Right lobe of liver (tissue), 6 donors: ENCODE data around the gene REM1. TPM values are rescaled to one million over a fixed set of nuclear protein-coding genes. Genes with fewer than 3 reads are reported as not detected.
A peak's percentile ranks its signal among the peaks of the same experiment; 100 is the strongest.

Experiments used
- ATAC-seq, 4 donors: fragments of 200-7000 bp; cut with Tn5 transposase; one replicate each; pipeline ENCODE4 v1.9.1; 2020; ENCODE audit warnings: mild to moderate bottlenecking in 4 of 4, moderate library complexity in 4 of 4
- DNase-seq, 3 donors: peaks; one replicate each; pipeline ENCODE4 v3.0.0-alpha.2; 2020
- H3K27ac ChIP-seq, 3 donors: fragments of 200-600 bp; one replicate each; pipeline ENCODE4 v1.8.0; 2022
- H3K27me3 ChIP-seq, 2 donors: fragments of 200-600 bp; one replicate each; pipeline ENCODE4 v1.8.0; 2022
- H3K36me3 ChIP-seq, 4 donors: fragments of 200-600 bp; sonication (generic) in 1 of 4; one replicate each; pipeline versions ENCODE4 v1.5.1 to v1.8.0; 2017 to 2022; ENCODE audit warnings: control low read depth in 1 of 4
- H3K4me1 ChIP-seq, 4 donors: fragments of 200-600 bp; sonication (generic) in 1 of 4; one replicate each; pipeline versions ENCODE4 v1.5.1 to v1.8.0; 2017 to 2022; ENCODE audit warnings: control low read depth in 1 of 4
- H3K4me3 ChIP-seq, 3 donors: fragments of 200-600 bp; one replicate each; pipeline ENCODE4 v1.8.0; 2022
- H3K9me3 ChIP-seq, 4 donors: fragments of 200-600 bp; sonication (generic) in 1 of 4; one replicate each; pipeline versions ENCODE4 v1.5.1 to v1.8.0; 2017 to 2022; ENCODE audit warnings: control low read depth in 1 of 4
- POLR2A ChIP-seq: fragments of 450-650 bp; IDR thresholded peaks from one replicate; pipeline ENCODE4 v1.6.1; 2017; ENCODE audit warnings: antibody characterized with exemption, mild to moderate bottlenecking
- WGBS: methylation state at CpG from one replicate; pipeline ENCODE4 v1.1.6; 2018; ENCODE audit warnings: low coverage, low lambda C conversion rate; ENCODE audit not compliant: insufficient coverage; ENCODE audit errors: missing lambda C conversion rate; 5-methylcytosine and 5-hydroxymethylcytosine counted together
- intact Hi-C, 2 donors: fragments of 100-400 bp; cut with DNase I; formaldehyde crosslinking; loops; one replicate each; pipeline versions ENCODE4 v1.11.2 to v1.14.1; 2022
- total RNA-seq, 6 experiments: library from RNA; depleted of rRNA in 2 of 6; stranded (reverse); fragments of >200 nt in 2 of 6; fragmentation: NEBNext Ultra II Directional in 3 of 6; extraction: Animal tissue kit (Norgen Biotek cat#: 25700) in 3 of 6; gene quantifications; one replicate each; pipeline versions ENCODE4 v1.1.0 to v1.2.4, GENCODE V29; 2016 to 2023
- TF ChIP-seq, protein P1 (sequence below), 4 donors: fragments of 200-600 bp in 3 of 4; fragments of 450-650 bp in 1 of 4; IDR thresholded peaks; one replicate each; pipeline versions ENCODE4 v1.5.1 to v1.8.0; 2016 to 2022; ENCODE audit warnings: antibody characterized with exemption in 4 of 4, mild to moderate bottlenecking in 2 of 4
- donor health status: DM: no; HTN: yes; CAD: no.
- donor health status: DM: no; HTN: no; CAD: no.
- donor health status: DM: no; HTN: no; CAD: no.
- donor health status: DM: no; HTN: yes; CAD: no.
- donor health status: DM: no; HTN: yes; CAD: no.

The REM1 gene
- total RNA-seq, 6 experiments from 2014 or later: 0.12 to 1.0 (median 0.20) TPM; not detected in 1

DNA sequence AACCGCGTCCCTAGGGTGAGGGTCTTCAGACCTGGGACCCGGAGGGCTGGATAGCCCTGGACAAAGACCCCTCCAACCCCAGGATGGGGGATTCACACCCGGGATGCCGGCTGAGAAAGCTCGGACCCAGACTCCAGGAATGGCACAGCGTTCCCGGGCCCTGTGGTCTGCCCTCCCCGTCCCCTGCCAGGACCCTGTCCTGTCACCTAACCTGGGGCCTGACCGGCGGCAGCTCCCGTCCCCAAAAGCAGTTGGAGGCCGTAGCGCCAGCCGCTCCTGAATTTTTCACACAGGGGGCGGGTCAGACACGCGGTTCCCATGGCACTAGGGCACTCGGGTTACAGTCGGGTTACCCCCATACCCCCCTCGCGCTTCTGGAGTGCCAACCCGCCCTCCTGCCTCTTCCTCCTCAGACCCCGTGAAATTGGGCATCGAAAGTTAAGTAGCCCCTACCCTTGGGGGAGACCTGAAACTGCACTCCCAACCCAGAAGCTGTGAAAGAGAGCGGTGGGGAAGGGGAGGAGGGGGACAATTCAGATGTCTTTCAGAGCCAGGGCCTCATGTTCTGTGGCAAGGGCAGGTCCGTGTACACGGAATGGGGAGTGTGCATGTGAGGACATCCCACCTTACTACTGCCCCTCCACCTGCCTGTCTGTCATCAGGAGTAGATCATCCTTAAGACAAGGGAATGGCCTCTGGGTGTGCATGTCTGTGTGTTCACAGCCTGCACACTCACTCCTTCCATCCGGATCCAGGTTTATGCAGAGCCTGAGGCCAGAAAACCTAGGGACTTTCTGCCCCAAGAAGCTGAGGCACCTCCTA, 595 bp downstream of the REM1 start:
- peak in 2 of 4 donors; percentile 18 to 27 for ATAC-seq
- Histone ChIP-seq H3K9me3 (no peaks in the 10 kb centered on the region), H3K27ac (no peak overlapping the region), H3K4me3 (peak overlapping the region; percentile 15 to 26 (median 20)), H3K36me3 (no peaks in the 10 kb centered on the region), H3K27me3 (no peaks in the 10 kb centered on the region), H3K4me1 (no peaks in the 10 kb centered on the region)
- intact Hi-C loops: no loop called here
- TF ChIP-seq POLR2A: no peak
- TF ChIP-seq, protein P1, sequence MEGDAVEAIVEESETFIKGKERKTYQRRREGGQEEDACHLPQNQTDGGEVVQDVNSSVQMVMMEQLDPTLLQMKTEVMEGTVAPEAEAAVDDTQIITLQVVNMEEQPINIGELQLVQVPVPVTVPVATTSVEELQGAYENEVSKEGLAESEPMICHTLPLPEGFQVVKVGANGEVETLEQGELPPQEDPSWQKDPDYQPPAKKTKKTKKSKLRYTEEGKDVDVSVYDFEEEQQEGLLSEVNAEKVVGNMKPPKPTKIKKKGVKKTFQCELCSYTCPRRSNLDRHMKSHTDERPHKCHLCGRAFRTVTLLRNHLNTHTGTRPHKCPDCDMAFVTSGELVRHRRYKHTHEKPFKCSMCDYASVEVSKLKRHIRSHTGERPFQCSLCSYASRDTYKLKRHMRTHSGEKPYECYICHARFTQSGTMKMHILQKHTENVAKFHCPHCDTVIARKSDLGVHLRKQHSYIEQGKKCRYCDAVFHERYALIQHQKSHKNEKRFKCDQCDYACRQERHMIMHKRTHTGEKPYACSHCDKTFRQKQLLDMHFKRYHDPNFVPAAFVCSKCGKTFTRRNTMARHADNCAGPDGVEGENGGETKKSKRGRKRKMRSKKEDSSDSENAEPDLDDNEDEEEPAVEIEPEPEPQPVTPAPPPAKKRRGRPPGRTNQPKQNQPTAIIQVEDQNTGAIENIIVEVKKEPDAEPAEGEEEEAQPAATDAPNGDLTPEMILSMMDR (IDR thresholded peaks at IDR 0.05): no peak
- WGBS: 0% methylated on average over 2 of the region's 29 CpGs
- DNase-seq: no peak

DNA sequence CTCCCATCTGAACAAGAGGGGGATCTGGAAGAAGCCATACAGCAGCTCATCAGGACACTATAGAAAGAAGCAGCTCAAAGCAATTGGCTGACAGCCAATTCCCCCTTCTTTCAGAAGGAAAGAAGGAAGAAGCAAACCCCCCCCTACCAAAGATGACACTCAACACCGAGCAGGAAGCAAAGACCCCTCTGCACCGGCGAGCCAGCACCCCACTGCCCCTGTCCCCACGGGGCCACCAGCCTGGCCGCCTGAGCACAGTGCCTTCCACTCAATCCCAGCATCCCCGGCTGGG, 1.2 kb downstream of the REM1 start:
- TF ChIP-seq, protein P1 (IDR thresholded peaks at IDR 0.05): no peak
- no peak for TF ChIP-seq POLR2A
- H3K4me3 ChIP-seq: no peak overlapping the region
- intact Hi-C loops: no loop called here
- ATAC-seq: no peak
- no peak for DNase-seq
- H3K36me3 ChIP-seq: no peaks in the 10 kb centered on the region
- no peaks in the 10 kb centered on the region for H3K27me3 ChIP-seq
- no peaks in the 10 kb centered on the region for H3K9me3 ChIP-seq
- H3K4me1 ChIP-seq: no peaks in the 10 kb centered on the region
- H3K27ac ChIP-seq: no peak overlapping the region
- WGBS: 74% methylated on average over 3 of the region's 6 CpGs

DNA sequence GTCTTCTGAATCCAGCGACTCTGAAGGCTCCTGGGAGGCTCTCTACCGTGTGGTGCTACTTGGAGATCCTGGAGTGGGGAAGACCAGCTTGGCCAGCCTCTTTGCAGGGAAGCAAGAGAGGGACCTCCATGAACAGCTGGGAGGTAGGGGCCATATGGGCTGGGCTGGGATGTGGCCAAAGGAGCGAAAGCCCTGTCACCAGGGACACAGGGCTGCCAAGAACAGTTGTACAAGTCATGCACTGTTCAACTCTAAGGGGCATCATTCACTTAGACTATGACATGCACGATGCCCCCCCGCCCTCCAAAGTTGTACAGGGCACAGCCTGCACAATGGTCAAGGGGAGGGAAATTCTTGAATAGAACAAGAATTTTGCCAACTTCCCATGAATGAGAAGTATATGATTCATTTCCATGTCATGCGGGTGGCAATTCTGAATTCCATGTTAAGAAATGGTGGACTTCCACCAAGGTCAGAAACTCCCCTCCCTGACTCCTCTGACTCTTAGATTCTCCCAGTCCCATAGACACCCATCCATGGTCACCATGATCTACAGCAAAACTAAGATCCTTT, 1.6 kb downstream of the REM1 start:
- intact Hi-C loops: no loop called here
- H3K4me3 ChIP-seq: no peak overlapping the region
- H3K9me3 ChIP-seq: no peaks in the 10 kb centered on the region
- no peak overlapping the region for H3K27ac ChIP-seq
- H3K4me1 ChIP-seq: no peaks in the 10 kb centered on the region
- 75% methylated on average over 2 of the region's 6 CpGs for whole genome bisulfite sequencing
- no peaks in the 10 kb centered on the region for H3K27me3 ChIP-seq
- no peak for TF ChIP-seq POLR2A
- TF ChIP-seq, protein P1 (IDR thresholded peaks at IDR 0.05): no peak
- ATAC-seq (no peak), DNase-seq (no peak)
- H3K36me3 ChIP-seq: no peaks in the 10 kb centered on the region

DNA sequence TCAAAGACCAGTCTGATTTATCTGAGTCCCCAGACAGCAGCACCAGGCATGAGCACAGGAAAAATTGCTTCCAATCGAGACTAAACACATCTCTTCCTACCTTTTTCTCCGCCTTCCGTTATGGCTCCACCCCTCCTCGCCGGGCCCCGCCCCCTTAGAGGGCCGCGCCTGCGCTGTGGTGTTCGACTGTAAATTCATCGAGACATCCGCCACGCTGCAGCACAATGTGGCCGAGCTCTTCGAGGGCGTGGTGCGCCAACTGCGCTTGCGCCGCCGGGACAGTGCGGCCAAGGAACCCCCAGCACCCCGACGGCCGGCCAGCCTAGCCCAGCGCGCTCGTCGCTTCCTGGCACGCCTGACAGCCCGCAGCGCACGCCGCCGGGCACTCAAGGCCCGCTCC, 8.9 kb downstream of the REM1 start:
- intact Hi-C loops: no loop called here
- Histone ChIP-seq H3K36me3 (no peaks in the 10 kb centered on the region), H3K4me3 (no peak overlapping the region), H3K27me3 (no peaks in the 10 kb centered on the region), H3K27ac (no peak overlapping the region), H3K9me3 (no peaks in the 10 kb centered on the region), H3K4me1 (no peaks in the 10 kb centered on the region)
- no peak for ATAC-seq
- 38% methylated on average over 21 of the region's 36 CpGs for WGBS
- DNase-seq: no peak
- no peak for TF ChIP-seq POLR2A
- TF ChIP-seq, protein P1 (IDR thresholded peaks at IDR 0.05): no peak
